HEK293 (cell line): Measurements from ENCODE around the gene ACVR1.

Experiments
- CTCF ChIA-PET: fragments of 350-600 bp; formaldehyde crosslinking; extraction: SDS; loops from one replicate; lab custom pipeline; 2021; ENCODE audit warnings: antibody characterized with exemption; lab: Yijun Ruan, JAX
- POLR2A ChIA-PET: fragments of 300-600 bp; formaldehyde crosslinking; extraction: SDS; loops from one replicate; lab custom pipeline; 2020; ENCODE audit warnings: antibody characterized with exemption, inconsistent platforms; lab: Yijun Ruan, JAX
- H3K27ac ChIP-seq: fragments of 200-500 bp; sonication (Bioruptor generic); 2 replicates; pipeline ENCODE4 v1.5.1; 2014; ENCODE audit warnings: low read depth, low read length, control low read depth, inconsistent platforms; ENCODE audit errors: extremely low read depth
- H3K36me3 ChIP-seq, 2 experiments: fragments of 200-500 bp in 1 of 2; sonication (Bioruptor generic) in 1 of 2; 1 replicate in 1 of 2; 2 replicates in 1 of 2; pipeline ENCODE4 v1.5.1; 2014 to 2017; ENCODE audit warnings: inconsistent platforms in 2 of 2, low read length in 2 of 2; ENCODE audit not compliant: control insufficient read depth in 2 of 2, insufficient read depth in 1 of 2
- H3K4me1 ChIP-seq: fragments of 200-500 bp; sonication (Bioruptor generic); 2 replicates; pipeline ENCODE4 v1.5.1; 2014; ENCODE audit warnings: mild to moderate bottlenecking, low read length, inconsistent platforms; ENCODE audit not compliant: control insufficient read depth, insufficient read depth
- H3K4me3 ChIP-seq: 2 replicates; pipeline ENCODE4 v1.5.1; 2011; ENCODE audit warnings: low read depth, mild to moderate bottlenecking, control low read depth, low read length, moderate library complexity
- H3K9me3 ChIP-seq: fragments of 200-500 bp; sonication (Bioruptor generic); 2 replicates; pipeline ENCODE4 v1.5.1; 2014; ENCODE audit warnings: low read depth, low read length, inconsistent platforms; ENCODE audit not compliant: control insufficient read depth, insufficient read depth
- GLI4 ChIP-seq: fragments of 450-650 bp; formaldehyde crosslinking; IDR thresholded peaks from 2 replicates; pipeline ENCODE4 v1.5.1; 2016; ENCODE audit warnings: missing biosample characterization, missing genetic modification characterization
- GLIS2 ChIP-seq: fragments of 450-650 bp; formaldehyde crosslinking; IDR thresholded peaks from 2 replicates; pipeline ENCODE4 v1.5.1; 2016; ENCODE audit warnings: missing biosample characterization, missing genetic modification characterization
- HOXA7 ChIP-seq: sonication (generic); formaldehyde crosslinking; IDR thresholded peaks from 2 replicates; pipeline ENCODE4 v1.8.1; 2022; ENCODE audit warnings: missing genetic modification reagents, borderline replicate concordance
- ZBTB1 ChIP-seq: fragments of 450-650 bp; formaldehyde crosslinking; IDR thresholded peaks from 2 replicates; pipeline ENCODE4 v1.5.1; 2016; ENCODE audit warnings: missing biosample characterization, missing genetic modification characterization
- ZNF155 ChIP-seq: fragments of 450-650 bp; formaldehyde crosslinking; IDR thresholded peaks from 2 replicates; pipeline ENCODE4 v1.5.1; 2016; ENCODE audit warnings: missing biosample characterization, missing genetic modification characterization
- ZNF394 ChIP-seq: fragments of 450-650 bp; formaldehyde crosslinking; IDR thresholded peaks from 2 replicates; pipeline ENCODE4 v1.5.1; 2016; ENCODE audit warnings: missing biosample characterization, missing genetic modification characterization, mild to moderate bottlenecking, moderate library complexity, borderline replicate concordance
- ZNF510 ChIP-seq: fragments of 450-650 bp; formaldehyde crosslinking; IDR thresholded peaks from 2 replicates; pipeline ENCODE4 v1.5.1; 2018; ENCODE audit warnings: mild to moderate bottlenecking, missing genetic modification characterization, missing biosample characterization; ENCODE audit not compliant: insufficient replicate concordance
- ZNF677 ChIP-seq: fragments of 450-650 bp; IDR thresholded peaks from 2 replicates; pipeline ENCODE4 v1.5.0; 2018; ENCODE audit warnings: missing biosample characterization, mild to moderate bottlenecking, missing genetic modification characterization, moderate library complexity
- TF ChIP-seq, protein P1 (sequence below): fragments of 450-650 bp; formaldehyde crosslinking; IDR thresholded peaks from 2 replicates; pipeline ENCODE4 v1.5.1; 2016; ENCODE audit warnings: missing biosample characterization, missing genetic modification characterization
- TF ChIP-seq, protein P2 (sequence below): fragments of 450-650 bp; formaldehyde crosslinking; IDR thresholded peaks from 2 replicates; pipeline ENCODE4 v1.5.1; 2017; ENCODE audit warnings: missing biosample characterization, missing genetic modification characterization
- TF ChIP-seq, protein P3 (sequence below): fragments of 450-650 bp; formaldehyde crosslinking; IDR thresholded peaks from 2 replicates; pipeline ENCODE4 v1.5.1; 2016; ENCODE audit warnings: missing biosample characterization, missing genetic modification characterization
- TF ChIP-seq, protein P4 (sequence below): fragments of 450-650 bp; formaldehyde crosslinking; IDR thresholded peaks from 2 replicates; pipeline ENCODE4 v1.5.1; 2016; ENCODE audit warnings: missing biosample characterization, missing genetic modification characterization

ACVR1 gene

DNA sequence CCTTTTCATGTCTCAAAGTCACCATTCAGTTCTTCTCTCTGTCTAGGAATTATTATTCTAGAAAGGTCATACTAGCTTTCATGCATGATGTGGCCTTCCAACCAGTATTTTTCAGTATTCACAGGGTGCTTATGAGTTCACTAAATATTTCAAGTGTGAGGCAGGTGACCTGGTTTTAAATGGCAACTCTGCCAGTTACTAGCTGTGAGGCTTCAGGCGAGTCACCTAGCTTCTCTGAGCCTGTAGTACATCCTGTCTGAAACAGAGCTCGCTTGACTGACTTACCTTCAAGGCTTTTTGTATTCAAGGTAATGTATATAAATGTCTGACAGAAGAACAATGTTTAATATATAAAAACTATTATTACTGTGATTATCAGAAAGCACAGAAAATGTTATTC, 19.4 kb upstream of the ACVR1 start:
- Histone ChIP-seq H3K9me3 (no peaks in the 10 kb centered on the region), H3K36me3 (no peaks in the 10 kb centered on the region), H3K4me1 (peaks cover 10% of the 10 kb centered on the region), H3K27ac (no peak overlapping the region)
- ChIA-PET CTCF (interaction anchor here (0.5 kb wide), 1 partner anchor 880 kb away, joined by 3 read pairs; no protein-coding TSS in a partner anchor), POLR2A (no interaction called here)
- TF ChIP-seq ZNF510 (tag by site-specific recombination), result no peak
- TF ChIP-seq, all 188 proteins: peak for 0
- no peak overlapping the region for H3K4me3 ChIP-seq

DNA sequence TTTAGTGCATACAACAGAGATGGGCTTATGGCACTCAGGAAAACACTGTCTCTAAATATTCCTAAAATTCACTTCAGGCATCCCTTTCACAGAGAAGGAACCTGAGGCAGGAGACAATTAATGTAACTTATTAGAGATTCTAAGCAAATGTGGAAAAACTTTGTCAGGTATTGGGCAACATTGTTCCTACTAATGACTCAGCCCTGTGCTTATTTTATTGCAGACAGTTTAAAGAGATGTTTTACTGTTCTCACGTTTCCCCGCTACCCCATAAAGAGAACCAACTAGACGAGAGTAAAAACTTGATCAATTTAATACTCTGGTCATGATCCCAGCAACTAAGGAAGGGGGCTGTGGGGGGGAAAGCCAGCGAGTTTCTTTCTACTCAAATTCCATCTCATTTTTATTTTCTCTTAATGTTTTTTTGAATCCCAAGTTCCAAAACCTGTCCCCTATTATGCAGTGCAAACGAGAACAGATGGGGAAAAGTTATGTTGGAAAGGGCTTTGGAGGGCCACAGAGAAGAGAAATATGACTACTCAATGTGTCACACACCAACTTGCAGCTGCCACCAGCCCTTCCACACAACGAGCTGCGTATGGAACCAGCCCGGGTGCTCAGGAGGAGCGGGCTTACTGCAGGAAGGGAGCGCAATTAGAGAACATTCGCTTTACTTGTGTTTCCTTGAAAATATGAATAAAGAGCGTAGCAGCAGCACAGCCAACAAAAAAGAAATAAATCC, 18.7 kb upstream of the ACVR1 start:
- Histone ChIP-seq H3K4me1 (peaks cover 10% of the 10 kb centered on the region), H3K36me3 (no peaks in the 10 kb centered on the region), H3K27ac (no peak overlapping the region), H3K9me3 (no peaks in the 10 kb centered on the region), H3K4me3 (no peak overlapping the region)
- POLR2A ChIA-PET, result no interaction called here
- CTCF ChIA-PET, result interaction anchor here (0.5 kb wide), 1 partner anchor 879 kb away, joined by 3 read pairs; no protein-coding TSS in a partner anchor
- no peak for TF ChIP-seq ZBTB1 (tag by site-specific recombination)
- TF ChIP-seq, protein P1, sequence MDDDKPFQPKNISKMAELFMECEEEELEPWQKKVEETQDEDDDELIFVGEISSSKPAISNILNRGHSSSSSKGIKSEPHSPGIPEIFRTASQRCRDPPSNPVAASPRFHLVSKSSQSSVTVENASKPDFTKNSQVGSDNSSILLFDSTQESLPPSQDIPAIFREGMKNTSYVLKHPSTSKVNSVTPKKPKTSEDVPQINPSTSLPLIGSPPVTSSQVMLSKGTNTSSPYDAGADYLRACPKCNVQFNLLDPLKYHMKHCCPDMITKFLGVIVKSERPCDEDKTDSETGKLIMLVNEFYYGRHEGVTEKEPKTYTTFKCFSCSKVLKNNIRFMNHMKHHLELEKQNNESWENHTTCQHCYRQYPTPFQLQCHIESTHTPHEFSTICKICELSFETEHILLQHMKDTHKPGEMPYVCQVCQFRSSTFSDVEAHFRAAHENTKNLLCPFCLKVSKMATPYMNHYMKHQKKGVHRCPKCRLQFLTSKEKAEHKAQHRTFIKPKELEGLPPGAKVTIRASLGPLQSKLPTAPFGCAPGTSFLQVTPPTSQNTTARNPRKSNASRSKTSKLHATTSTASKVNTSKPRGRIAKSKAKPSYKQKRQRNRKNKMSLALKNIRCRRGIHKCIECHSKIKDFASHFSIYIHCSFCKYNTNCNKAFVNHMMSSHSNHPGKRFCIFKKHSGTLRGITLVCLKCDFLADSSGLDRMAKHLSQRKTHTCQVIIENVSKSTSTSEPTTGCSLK, result no peak
- peak; percentile 23; the same call in 1 of the 2 replicates for TF ChIP-seq ZNF394 (tag by site-specific recombination)
- TF ChIP-seq, protein P2, sequence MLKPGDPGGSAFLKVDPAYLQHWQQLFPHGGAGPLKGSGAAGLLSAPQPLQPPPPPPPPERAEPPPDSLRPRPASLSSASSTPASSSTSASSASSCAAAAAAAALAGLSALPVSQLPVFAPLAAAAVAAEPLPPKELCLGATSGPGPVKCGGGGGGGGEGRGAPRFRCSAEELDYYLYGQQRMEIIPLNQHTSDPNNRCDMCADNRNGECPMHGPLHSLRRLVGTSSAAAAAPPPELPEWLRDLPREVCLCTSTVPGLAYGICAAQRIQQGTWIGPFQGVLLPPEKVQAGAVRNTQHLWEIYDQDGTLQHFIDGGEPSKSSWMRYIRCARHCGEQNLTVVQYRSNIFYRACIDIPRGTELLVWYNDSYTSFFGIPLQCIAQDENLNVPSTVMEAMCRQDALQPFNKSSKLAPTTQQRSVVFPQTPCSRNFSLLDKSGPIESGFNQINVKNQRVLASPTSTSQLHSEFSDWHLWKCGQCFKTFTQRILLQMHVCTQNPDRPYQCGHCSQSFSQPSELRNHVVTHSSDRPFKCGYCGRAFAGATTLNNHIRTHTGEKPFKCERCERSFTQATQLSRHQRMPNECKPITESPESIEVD (tag by site-specific recombination), result 0 out of 2 replicates have a peak, but pooled peaks have one; percentile 31
- TF ChIP-seq, protein P3, sequence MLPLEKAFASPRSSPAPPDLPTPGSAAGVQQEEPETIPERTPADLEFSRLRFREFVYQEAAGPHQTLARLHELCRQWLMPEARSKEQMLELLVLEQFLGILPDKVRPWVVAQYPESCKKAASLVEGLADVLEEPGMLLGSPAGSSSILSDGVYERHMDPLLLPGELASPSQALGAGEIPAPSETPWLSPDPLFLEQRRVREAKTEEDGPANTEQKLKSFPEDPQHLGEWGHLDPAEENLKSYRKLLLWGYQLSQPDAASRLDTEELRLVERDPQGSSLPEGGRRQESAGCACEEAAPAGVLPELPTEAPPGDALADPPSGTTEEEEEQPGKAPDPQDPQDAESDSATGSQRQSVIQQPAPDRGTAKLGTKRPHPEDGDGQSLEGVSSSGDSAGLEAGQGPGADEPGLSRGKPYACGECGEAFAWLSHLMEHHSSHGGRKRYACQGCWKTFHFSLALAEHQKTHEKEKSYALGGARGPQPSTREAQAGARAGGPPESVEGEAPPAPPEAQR, result no peak

DNA sequence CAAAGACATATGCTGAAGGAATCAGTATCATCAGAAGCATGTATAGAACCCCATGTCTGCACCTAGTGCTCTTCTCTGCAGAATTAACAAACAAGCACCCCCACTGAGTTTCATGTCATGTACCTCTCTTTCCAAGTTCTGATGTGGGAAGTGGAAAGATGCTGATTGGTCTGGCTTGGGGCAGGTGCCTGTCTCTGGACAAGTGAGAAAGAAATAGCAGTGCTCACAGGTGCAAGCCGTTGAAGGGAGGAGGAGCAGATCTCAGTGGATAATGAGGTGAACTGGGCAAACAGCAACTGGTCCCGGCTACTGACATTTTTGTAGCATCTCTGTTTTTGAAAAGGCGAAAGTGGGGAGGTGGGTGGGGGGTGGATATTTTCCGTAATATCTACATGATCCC, 17.5 kb upstream of the ACVR1 start:
- peaks cover 10% of the 10 kb centered on the region for H3K4me1 ChIP-seq
- H3K9me3 ChIP-seq, result no peaks in the 10 kb centered on the region
- H3K36me3 ChIP-seq, result no peaks in the 10 kb centered on the region
- H3K4me3 ChIP-seq, result no peak overlapping the region
- no peak overlapping the region for H3K27ac ChIP-seq
- ChIA-PET POLR2A (no interaction called here), CTCF (interaction anchor here (0.7 kb wide), 1 partner anchor 56 kb away, joined by 4 read pairs; no protein-coding TSS in a partner anchor)
- TF ChIP-seq HOXA7 (CRISPR knock-in tag) (no peak), GLI4 (tag by site-specific recombination) (no peak), GLIS2 (no peak), ZNF155 (tag by site-specific recombination) (no peak), ZNF677 (tag by site-specific recombination) (no peak)
- TF ChIP-seq, protein P4, sequence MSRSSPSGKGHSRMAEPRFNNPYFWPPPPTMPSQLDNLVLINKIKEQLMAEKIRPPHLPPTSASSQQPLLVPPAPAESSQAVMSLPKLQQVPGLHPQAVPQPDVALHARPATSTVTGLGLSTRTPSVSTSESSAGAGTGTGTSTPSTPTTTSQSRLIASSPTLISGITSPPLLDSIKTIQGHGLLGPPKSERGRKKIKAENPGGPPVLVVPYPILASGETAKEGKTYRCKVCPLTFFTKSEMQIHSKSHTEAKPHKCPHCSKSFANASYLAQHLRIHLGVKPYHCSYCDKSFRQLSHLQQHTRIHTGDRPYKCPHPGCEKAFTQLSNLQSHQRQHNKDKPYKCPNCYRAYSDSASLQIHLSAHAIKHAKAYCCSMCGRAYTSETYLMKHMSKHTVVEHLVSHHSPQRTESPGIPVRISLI (tag by site-specific recombination), result no peak
